GM12891 (cell line): ENCODE measurements around the gene CDHR5.

ENCODE experiments used
- POLR2A ChIP-seq: IDR thresholded peaks from 2 replicates; pipeline ENCODE4 v1.6.1; 2011; ENCODE audit warnings: low read depth, low read length, control low read depth
- POLR2AphosphoS5 ChIP-seq: IDR thresholded peaks from 2 replicates; pipeline ENCODE4 v1.6.1; 2011; ENCODE audit warnings: low read depth, low read length, control low read depth
- TAF1 ChIP-seq: IDR thresholded peaks from 2 replicates; pipeline ENCODE4 v1.6.1; 2011; ENCODE audit warnings: low read depth, low read length, control low read depth

GRCh38 chr11:662689-663274 is 38.0 kb upstream of the CDHR5 start:
- TF ChIP-seq POLR2A (no peak), POLR2AphosphoS5 (no peak), TAF1 (no peak)
